ENCODE measurements around the gene ZWILCH.

ZWILCH gene

GRCh38 chr15:66560856-66561525 lies 55.9 kb downstream of the ZWILCH start:
- no peak for TF ChIP-seq CTCF (IDR thresholded peaks at IDR 0.05)
- no peaks in the 10 kb centered on the region for H3K27me3 ChIP-seq
- no peaks in the 10 kb centered on the region for H3K4me1 ChIP-seq (ENCODE audit: control insufficient read depth in 1 of 2, insufficient read depth in 1 of 2, low read depth in 1 of 2, low read length in 1 of 2)
- no peak overlapping the region for H3K27ac ChIP-seq
- H3K36me3 ChIP-seq, result no peaks in the 10 kb centered on the region
- H3K9me3 ChIP-seq, result no peaks in the 10 kb centered on the region
- H3K4me3 ChIP-seq (ENCODE audit: low read depth in 1 of 2, low read length in 1 of 2), result no peak overlapping the region

- H3K4me3 ChIP-seq (ENCODE audit: low read depth in 1 of 2, low read length in 1 of 2), result no peak overlapping the region
- H3K27me3 ChIP-seq, result no peaks in the 10 kb centered on the region
- H3K36me3 ChIP-seq, result no peaks in the 10 kb centered on the region
- H3K4me1 ChIP-seq (ENCODE audit: control insufficient read depth in 1 of 2, insufficient read depth in 1 of 2, low read depth in 1 of 2, low read length in 1 of 2), result peaks cover 0 to 5% of the 10 kb centered on the region in 2 experiments
- no peak overlapping the region for H3K27ac ChIP-seq
- H3K9me3 ChIP-seq, result no peaks in the 10 kb centered on the region
- no peak for TF ChIP-seq CTCF (IDR thresholded peaks at IDR 0.05)
These were observed 58.0 kb downstream of the ZWILCH start for GRCh38 chr15:66563126-66563525.

- TF ChIP-seq CTCF (IDR thresholded peaks at IDR 0.05), result no peak
- Histone ChIP-seq H3K4me1 (ENCODE audit: control insufficient read depth in 1 of 2, insufficient read depth in 1 of 2, low read depth in 1 of 2, low read length in 1 of 2) (peaks cover 0 to 5% of the 10 kb centered on the region in 2 experiments), H3K27me3 (no peaks in the 10 kb centered on the region), H3K9me3 (no peaks in the 10 kb centered on the region), H3K27ac (no peak overlapping the region), H3K4me3 (ENCODE audit: low read depth in 1 of 2, low read length in 1 of 2) (no peak overlapping the region), H3K36me3 (no peaks in the 10 kb centered on the region)
These were observed 58.5 kb downstream of the ZWILCH start for GRCh38 chr15:66563566-66564110.

- no peak overlapping the region for H3K4me3 ChIP-seq (ENCODE audit: low read depth in 1 of 2, low read length in 1 of 2)
These were observed 59.3 kb downstream of the ZWILCH start for GRCh38 chr15:66564136-66565041.

More at GRCh38 chr15:66564136-66565041, 59.3 kb downstream of the ZWILCH start:
- no peak for TF ChIP-seq CTCF (IDR thresholded peaks at IDR 0.05)
- no peaks in the 10 kb centered on the region for H3K36me3 ChIP-seq
- H3K27ac ChIP-seq, result no peak overlapping the region
- no peaks in the 10 kb centered on the region for H3K9me3 ChIP-seq
- no peaks in the 10 kb centered on the region for H3K27me3 ChIP-seq
- H3K4me1 ChIP-seq (ENCODE audit: control insufficient read depth in 1 of 2, insufficient read depth in 1 of 2, low read depth in 1 of 2, low read length in 1 of 2), result peaks cover 0 to 5% of the 10 kb centered on the region in 2 experiments
